Testis (tissue), 2 donors: Measurements from ENCODE around the gene PSMA6.

Experiments used
- CTCF ChIP-seq, 3 experiments: fragments of 450-650 bp in 2 of 3; fragments of 200-600 bp in 1 of 3; sonication (generic) in 1 of 3; IDR thresholded peaks; one replicate each; pipeline ENCODE4 v1.5.1; 2016 to 2019; ENCODE audit warnings: antibody characterized with exemption in 3 of 3, mild to moderate bottlenecking in 2 of 3, moderate library complexity in 1 of 3
- POLR2A ChIP-seq: fragments of 450-650 bp; IDR thresholded peaks from one replicate; pipeline ENCODE4 v1.6.1; 2017; ENCODE audit warnings: antibody characterized with exemption, mild to moderate bottlenecking, moderate library complexity

DNA sequence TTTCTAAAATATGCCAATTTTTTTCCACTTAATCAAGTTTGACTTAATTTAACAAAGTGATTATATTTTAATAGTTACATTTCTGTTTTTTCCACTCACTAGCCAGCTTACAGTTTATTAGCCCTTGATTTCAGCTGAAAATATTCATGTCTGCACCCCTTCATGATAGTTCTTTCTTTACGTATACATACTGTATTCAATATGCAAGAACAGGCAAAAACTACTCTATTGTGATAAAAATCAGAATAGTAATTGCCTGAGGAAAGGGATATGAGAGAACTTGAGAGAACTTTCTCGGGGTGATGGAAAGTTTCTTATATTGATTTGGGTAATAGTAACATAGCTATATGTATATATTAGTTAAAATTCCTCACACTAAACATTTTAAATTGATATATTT lies 17.4 kb upstream of the PSMA6 start:
- TF ChIP-seq CTCF (IDR thresholded peaks at IDR 0.05) (no peak), POLR2A (no peak)
